ENCODE measurements around the gene GBGT1.

GBGT1 gene

DNA sequence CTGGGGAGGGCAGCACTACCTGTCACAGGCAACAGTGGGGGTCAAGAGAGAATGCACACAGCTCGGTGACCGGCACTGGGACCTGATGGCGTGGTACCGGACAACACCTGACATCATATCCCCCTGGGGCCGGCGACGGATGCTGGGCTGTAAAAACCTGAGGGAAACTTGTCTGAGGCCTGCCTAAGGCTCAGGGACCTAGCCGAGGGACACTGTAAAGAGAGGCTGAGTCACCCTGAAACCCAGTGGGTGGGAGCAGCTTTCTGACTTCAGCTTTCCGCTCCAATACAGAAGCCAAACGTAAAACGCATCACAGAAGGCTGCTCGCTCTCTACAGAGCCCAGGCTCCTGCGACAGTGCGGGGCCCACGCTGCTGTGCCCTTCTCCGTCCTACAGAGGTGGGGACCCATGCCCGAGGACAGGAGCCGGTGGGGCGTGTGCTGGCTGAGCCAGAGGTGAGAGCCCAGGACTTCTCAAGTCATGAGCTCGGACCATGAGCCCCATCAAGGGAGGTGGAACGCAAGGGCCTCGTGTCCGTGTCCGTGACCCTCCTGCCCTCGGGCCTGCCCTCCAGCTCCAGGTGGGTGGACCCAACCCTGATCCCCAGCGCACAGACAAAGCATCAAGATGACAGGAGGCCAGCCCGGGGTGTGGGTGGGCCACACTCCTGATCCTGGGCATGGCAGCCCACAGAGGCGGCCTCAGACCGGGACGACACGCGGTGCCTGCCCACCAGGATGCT lies 47.9 kb downstream of the GBGT1 start:
- peaks cover 49% of the 10 kb centered on the region for H3K4me1 ChIP-seq (ENCODE audit: low read length)
- H3K4me3 ChIP-seq (ENCODE audit: low read length): peak overlapping the region; percentile 72
- H3K27ac ChIP-seq (ENCODE audit: low read length): peak overlapping the region; percentile 47
- H3K9me3 ChIP-seq (ENCODE audit: insufficient read depth, low read length): no peaks in the 10 kb centered on the region
- TF ChIP-seq EZH2phosphoT487 (IDR thresholded peaks at IDR 0.05; ENCODE audit: low read depth): no peak
- TF ChIP-seq CTCF (IDR thresholded peaks at IDR 0.05; ENCODE audit: low read depth, low read length): no peak
- peak overlapping the region; percentile 56; the same call in 1 of the 2 replicates for H3K9ac ChIP-seq (ENCODE audit: low read length)
- H2AFZ ChIP-seq (ENCODE audit: low read depth, low read length): no peak overlapping the region
- peak overlapping the region; percentile 83 for H3K4me2 ChIP-seq (ENCODE audit: low read length)
- H4K20me1 ChIP-seq (ENCODE audit: insufficient read depth, low read length): peaks cover 29% of the 10 kb centered on the region
- H3K36me3 ChIP-seq (replicated peaks; ENCODE audit: low read depth, low read length): no peaks in the 10 kb centered on the region
- H3K27me3 ChIP-seq (ENCODE audit: low read depth, low read length): no peaks in the 10 kb centered on the region
- H3K79me2 ChIP-seq (ENCODE audit: low read length): no peaks in the 10 kb centered on the region; the same call in 1 of the 2 replicates

- no peaks in the 10 kb centered on the region; the same call in 1 of the 2 replicates for H3K79me2 ChIP-seq (ENCODE audit: low read length)
- peak overlapping the region; percentile 83 for H3K4me2 ChIP-seq (ENCODE audit: low read length)
- no peaks in the 10 kb centered on the region for H3K27me3 ChIP-seq (ENCODE audit: low read depth, low read length)
- H2AFZ ChIP-seq (ENCODE audit: low read depth, low read length): no peak overlapping the region
- H3K4me1 ChIP-seq (ENCODE audit: low read length): peaks cover 42% of the 10 kb centered on the region
- H3K9me3 ChIP-seq (ENCODE audit: insufficient read depth, low read length): no peaks in the 10 kb centered on the region
- peaks cover 29% of the 10 kb centered on the region for H4K20me1 ChIP-seq (ENCODE audit: insufficient read depth, low read length)
- TF ChIP-seq CTCF (IDR thresholded peaks at IDR 0.05; ENCODE audit: low read depth, low read length) (no peak), EZH2phosphoT487 (IDR thresholded peaks at IDR 0.05; ENCODE audit: low read depth) (no peak)
- peak overlapping the region; percentile 72 for H3K4me3 ChIP-seq (ENCODE audit: low read length)
- H3K27ac ChIP-seq (ENCODE audit: low read length): peak overlapping the region; percentile 47
- no peaks in the 10 kb centered on the region for H3K36me3 ChIP-seq (replicated peaks; ENCODE audit: low read depth, low read length)
- peak overlapping the region; percentile 56; the same call in 1 of the 2 replicates for H3K9ac ChIP-seq (ENCODE audit: low read length)
Observed at GRCh38 chr9:133114886-133115603, 48.7 kb downstream of the GBGT1 start.

DNA sequence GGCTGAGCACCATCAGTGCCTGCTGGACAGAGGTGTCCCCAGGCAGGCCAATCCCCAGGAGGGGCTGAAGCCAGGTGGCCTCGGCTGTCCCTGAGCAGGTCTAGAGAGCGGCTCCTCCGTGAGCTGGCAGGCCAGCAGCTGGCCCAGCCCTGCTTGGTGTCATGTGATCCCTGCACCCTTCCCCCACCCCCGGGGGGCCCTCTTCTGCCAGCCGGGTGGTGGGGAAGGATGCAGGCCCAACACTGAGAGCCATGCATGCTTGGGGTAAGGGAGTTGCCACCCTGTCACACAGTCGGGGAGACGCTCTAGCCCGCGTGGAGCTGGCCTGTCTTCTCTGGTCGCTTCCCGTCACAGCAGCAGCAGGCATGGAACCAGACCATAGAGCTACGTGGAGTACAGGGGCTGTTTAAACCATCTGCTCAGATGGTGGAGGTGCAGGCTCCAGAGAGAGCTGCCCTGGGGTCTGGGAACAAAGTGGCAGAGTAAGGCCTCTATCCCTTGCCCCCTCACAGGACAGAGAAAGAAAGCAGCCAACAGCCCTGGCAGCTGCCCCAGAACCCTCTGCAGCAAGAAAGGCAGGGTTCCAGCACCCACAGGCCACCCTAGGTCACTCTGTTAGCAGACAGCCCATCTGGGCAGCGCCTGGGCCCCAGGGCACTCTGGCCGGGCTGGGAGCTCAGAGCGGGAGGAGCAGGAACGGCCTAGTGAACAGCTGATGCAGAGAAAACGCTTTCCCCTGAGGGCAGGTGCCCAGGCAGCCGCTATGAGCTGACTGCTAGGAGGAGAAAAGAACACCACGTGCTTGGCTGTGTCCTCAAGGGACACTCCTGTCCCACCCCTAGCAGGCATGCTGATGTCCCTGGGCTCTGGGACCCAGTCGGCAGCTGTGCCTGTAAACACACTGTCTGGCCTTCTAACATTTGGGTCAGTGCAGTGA lies 49.5 kb downstream of the GBGT1 start:
- H3K79me2 ChIP-seq (ENCODE audit: low read length): no peaks in the 10 kb centered on the region; the same call in 1 of the 2 replicates
- no peak overlapping the region for H3K27ac ChIP-seq (ENCODE audit: low read length)
- no peaks in the 10 kb centered on the region for H3K27me3 ChIP-seq (ENCODE audit: low read depth, low read length)
- H3K4me1 ChIP-seq (ENCODE audit: low read length): peaks cover 38% of the 10 kb centered on the region
- H3K4me3 ChIP-seq (ENCODE audit: low read length): no peak overlapping the region
- H2AFZ ChIP-seq (ENCODE audit: low read depth, low read length): no peak overlapping the region
- H3K9me3 ChIP-seq (ENCODE audit: insufficient read depth, low read length): no peaks in the 10 kb centered on the region
- no peak for TF ChIP-seq CTCF (IDR thresholded peaks at IDR 0.05; ENCODE audit: low read depth, low read length)
- TF ChIP-seq EZH2phosphoT487 (IDR thresholded peaks at IDR 0.05; ENCODE audit: low read depth): no peak
- peaks cover 20% of the 10 kb centered on the region for H4K20me1 ChIP-seq (ENCODE audit: insufficient read depth, low read length)
- no peaks in the 10 kb centered on the region for H3K36me3 ChIP-seq (replicated peaks; ENCODE audit: low read depth, low read length)
- H3K4me2 ChIP-seq (ENCODE audit: low read length): peak overlapping the region; percentile 83
- H3K9ac ChIP-seq (ENCODE audit: low read length): no peak overlapping the region; the same call in 1 of the 2 replicates
